Measurements from ENCODE around the gene PPP1R1B. TPM values are rescaled to one million over a fixed set of nuclear protein-coding genes. Genes with fewer than 3 reads are reported as not detected.

The PPP1R1B gene
- total and polyA plus RNA-seq, 9 of the 15 experiments (the other 6 are each of a cell fraction or from before 2014, with no cell fraction given) = 0.07 to 0.18 (median 0.10) TPM; not detected in 4

DNA sequence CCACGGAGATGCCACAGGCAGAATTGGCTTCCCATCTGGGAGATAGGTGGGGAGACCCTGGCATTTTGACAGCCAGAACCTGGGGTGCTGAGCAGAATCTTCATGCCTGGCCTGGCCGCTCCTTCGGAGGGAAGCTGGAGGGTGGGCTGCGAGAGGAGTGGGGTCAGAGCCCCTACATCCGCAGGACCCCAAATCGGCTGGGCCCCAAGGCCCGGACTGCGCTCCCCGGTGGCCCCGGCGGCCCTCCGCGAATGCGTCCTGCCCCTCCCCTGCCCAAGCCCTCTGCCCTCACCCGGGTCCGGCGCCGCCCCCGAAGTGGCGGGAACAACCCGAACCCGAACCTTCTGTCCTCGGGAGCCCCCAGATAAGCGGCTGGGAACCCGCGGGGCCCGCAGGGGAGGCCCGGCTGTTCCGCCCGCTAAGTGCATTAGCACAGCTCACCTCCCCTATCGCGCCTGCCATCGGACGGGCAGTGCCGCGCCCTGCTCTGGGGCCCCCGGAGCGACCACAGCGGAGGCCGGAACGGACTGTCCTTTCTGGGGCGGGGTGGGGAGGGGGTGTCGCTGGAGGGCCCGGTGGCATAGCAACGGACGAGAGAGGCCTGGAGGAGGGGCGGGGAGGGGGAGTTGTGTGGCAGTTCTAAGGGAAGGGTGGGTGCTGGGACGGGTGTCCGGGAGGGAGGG lies 40.7 kb downstream of the PPP1R1B start (continued):
- TF ChIP-seq, protein P1, sequence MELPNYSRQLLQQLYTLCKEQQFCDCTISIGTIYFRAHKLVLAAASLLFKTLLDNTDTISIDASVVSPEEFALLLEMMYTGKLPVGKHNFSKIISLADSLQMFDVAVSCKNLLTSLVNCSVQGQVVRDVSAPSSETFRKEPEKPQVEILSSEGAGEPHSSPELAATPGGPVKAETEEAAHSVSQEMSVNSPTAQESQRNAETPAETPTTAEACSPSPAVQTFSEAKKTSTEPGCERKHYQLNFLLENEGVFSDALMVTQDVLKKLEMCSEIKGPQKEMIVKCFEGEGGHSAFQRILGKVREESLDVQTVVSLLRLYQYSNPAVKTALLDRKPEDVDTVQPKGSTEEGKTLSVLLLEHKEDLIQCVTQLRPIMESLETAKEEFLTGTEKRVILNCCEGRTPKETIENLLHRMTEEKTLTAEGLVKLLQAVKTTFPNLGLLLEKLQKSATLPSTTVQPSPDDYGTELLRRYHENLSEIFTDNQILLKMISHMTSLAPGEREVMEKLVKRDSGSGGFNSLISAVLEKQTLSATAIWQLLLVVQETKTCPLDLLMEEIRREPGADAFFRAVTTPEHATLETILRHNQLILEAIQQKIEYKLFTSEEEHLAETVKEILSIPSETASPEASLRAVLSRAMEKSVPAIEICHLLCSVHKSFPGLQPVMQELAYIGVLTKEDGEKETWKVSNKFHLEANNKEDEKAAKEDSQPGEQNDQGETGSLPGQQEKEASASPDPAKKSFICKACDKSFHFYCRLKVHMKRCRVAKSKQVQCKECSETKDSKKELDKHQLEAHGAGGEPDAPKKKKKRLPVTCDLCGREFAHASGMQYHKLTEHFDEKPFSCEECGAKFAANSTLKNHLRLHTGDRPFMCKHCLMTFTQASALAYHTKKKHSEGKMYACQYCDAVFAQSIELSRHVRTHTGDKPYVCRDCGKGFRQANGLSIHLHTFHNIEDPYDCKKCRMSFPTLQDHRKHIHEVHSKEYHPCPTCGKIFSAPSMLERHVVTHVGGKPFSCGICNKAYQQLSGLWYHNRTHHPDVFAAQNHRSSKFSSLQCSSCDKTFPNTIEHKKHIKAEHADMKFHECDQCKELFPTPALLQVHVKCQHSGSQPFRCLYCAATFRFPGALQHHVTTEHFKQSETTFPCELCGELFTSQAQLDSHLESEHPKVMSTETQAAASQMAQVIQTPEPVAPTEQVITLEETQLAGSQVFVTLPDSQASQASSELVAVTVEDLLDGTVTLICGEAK (IDR thresholded peaks at IDR 0.05) = no peak
- TF ChIP-seq, protein P1 (CRISPR knock-in tag; IDR thresholded peaks at IDR 0.05) = no peak
- TF ChIP-seq, protein P2, sequence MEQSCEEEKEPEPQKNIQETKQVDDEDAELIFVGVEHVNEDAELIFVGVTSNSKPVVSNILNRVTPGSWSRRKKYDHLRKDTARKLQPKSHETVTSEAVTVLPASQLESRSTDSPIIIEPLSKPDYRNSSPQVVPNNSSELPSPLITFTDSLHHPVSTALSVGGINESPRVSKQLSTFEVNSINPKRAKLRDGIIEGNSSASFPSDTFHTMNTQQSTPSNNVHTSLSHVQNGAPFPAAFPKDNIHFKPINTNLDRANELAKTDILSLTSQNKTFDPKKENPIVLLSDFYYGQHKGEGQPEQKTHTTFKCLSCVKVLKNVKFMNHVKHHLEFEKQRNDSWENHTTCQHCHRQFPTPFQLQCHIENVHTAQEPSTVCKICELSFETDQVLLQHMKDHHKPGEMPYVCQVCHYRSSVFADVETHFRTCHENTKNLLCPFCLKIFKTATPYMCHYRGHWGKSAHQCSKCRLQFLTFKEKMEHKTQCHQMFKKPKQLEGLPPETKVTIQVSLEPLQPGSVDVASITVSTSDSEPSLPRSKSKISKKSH (CRISPR knock-in tag; IDR thresholded peaks at IDR 0.05) = no peak
- TF ChIP-seq SRF (CRISPR knock-in tag; IDR thresholded peaks at IDR 0.05) (no peak), ZNF384 (IDR thresholded peaks at IDR 0.05; ENCODE audit: low read depth, low read length) (no peak), ZNF224 (CRISPR knock-in tag; IDR thresholded peaks at IDR 0.05) (no peak), MYBL2 (IDR thresholded peaks at IDR 0.05; ENCODE audit: low read depth) (no peak), MYBL2 (CRISPR knock-in tag; IDR thresholded peaks at IDR 0.05; ENCODE audit: borderline replicate concordance) (no peak), BACH1 (tag; IDR thresholded peaks at IDR 0.05) (no peak), PYGO2 (tag; IDR thresholded peaks at IDR 0.05) (no peak), DACH1 (IDR thresholded peaks at IDR 0.05; ENCODE audit: partially characterized antibody) (no peak)
- TF ChIP-seq, protein P3, sequence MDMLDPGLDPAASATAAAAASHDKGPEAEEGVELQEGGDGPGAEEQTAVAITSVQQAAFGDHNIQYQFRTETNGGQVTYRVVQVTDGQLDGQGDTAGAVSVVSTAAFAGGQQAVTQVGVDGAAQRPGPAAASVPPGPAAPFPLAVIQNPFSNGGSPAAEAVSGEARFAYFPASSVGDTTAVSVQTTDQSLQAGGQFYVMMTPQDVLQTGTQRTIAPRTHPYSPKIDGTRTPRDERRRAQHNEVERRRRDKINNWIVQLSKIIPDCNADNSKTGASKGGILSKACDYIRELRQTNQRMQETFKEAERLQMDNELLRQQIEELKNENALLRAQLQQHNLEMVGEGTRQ (CRISPR knock-in tag; IDR thresholded peaks at IDR 0.05) = no peak
- TF ChIP-seq, protein P4, sequence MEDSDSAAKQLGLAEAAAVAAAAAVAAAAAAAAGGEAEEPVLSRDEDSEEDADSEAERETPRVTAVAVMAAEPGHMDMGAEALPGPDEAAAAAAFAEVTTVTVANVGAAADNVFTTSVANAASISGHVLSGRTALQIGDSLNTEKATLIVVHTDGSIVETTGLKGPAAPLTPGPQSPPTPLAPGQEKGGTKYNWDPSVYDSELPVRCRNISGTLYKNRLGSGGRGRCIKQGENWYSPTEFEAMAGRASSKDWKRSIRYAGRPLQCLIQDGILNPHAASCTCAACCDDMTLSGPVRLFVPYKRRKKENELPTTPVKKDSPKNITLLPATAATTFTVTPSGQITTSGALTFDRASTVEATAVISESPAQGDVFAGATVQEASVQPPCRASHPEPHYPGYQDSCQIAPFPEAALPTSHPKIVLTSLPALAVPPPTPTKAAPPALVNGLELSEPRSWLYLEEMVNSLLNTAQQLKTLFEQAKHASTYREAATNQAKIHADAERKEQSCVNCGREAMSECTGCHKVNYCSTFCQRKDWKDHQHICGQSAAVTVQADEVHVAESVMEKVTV (CRISPR knock-in tag; IDR thresholded peaks at IDR 0.05) = 0 out of 2 replicates have a peak, but pooled peaks have one; percentile 23
